Measurements from ENCODE around the gene KDM6B.

KDM6B gene

GRCh38 chr17:7838090-7839075 lies 4.4 kb downstream of the KDM6B start:
- TF ChIP-seq CTCF (conservative IDR thresholded peaks at IDR 0.05; ENCODE audit: low read length), result no peak
- peak; percentile 78 for DNase-seq (ENCODE audit: low read depth)
- peak overlapping the region; percentile 90 for H3K4me3 ChIP-seq (ENCODE audit: low read length)

GRCh38 chr17:7839190-7839875 lies 5.3 kb downstream of the KDM6B start:
- no peak for TF ChIP-seq CTCF (conservative IDR thresholded peaks at IDR 0.05; ENCODE audit: low read length)
- DNase-seq (ENCODE audit: low read depth), result no peak
- H3K4me3 ChIP-seq (ENCODE audit: low read length), result peak overlapping the region; percentile 90

- no peak overlapping the region for H3K4me3 ChIP-seq (ENCODE audit: low read length)
- peak; percentile 54 for DNase-seq (ENCODE audit: low read depth)
- TF ChIP-seq CTCF (conservative IDR thresholded peaks at IDR 0.05; ENCODE audit: low read length), result no peak
Measured at GRCh38 chr17:7839876-7840261, 5.9 kb downstream of the KDM6B start.

GRCh38 chr17:7840441-7840840 lies 6.4 kb downstream of the KDM6B start:
- no peak overlapping the region for H3K4me3 ChIP-seq (ENCODE audit: low read length)
- DNase-seq (ENCODE audit: low read depth), result no peak
- no peak for TF ChIP-seq CTCF (conservative IDR thresholded peaks at IDR 0.05; ENCODE audit: low read length)

DNA sequence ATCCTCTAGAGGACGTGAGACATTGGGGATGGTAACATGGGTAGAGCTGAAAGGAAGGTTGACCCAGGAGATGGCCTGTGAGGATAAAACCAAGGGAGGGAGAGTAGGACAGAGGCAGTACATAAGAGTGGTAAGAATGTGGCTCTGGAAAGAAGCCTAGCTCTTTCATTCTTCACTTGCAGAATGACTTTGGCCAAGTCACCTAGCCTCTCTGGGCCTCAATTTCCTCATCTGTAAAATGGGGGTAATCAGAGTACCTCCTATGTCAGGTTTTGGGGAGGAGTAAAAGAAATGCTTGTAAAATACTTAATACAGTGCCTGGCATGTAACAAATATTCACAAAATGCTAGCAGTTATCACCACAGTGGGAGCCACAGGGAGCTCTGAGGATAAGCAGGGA lies 6.9 kb downstream of the KDM6B start:
- H3K4me3 ChIP-seq (ENCODE audit: low read length), result peak overlapping the region; percentile 81; the same call in 1 of the 2 replicates
- no peak for TF ChIP-seq CTCF (conservative IDR thresholded peaks at IDR 0.05; ENCODE audit: low read length)
- DNase-seq (ENCODE audit: low read depth), result no peak

- peak overlapping the region; percentile 81 for H3K4me3 ChIP-seq (ENCODE audit: low read length)
- peak; percentile 88 for DNase-seq (ENCODE audit: low read depth)
- no peak; the same call in 1 of the 2 replicates for TF ChIP-seq CTCF (conservative IDR thresholded peaks at IDR 0.05; ENCODE audit: low read length)
Measured at GRCh38 chr17:7841396-7841914, 7.4 kb downstream of the KDM6B start.

Measured in AG10803 (cell line).